ENCODE results near the gene LIN7A. TPM values are rescaled to one million over a fixed set of nuclear protein-coding genes. Genes with fewer than 3 reads are reported as not detected.

Gene LIN7A
- total RNA-seq, 4 donors from 2014 or later = 7.4 to 31.0 (median 9.0) TPM

DNA sequence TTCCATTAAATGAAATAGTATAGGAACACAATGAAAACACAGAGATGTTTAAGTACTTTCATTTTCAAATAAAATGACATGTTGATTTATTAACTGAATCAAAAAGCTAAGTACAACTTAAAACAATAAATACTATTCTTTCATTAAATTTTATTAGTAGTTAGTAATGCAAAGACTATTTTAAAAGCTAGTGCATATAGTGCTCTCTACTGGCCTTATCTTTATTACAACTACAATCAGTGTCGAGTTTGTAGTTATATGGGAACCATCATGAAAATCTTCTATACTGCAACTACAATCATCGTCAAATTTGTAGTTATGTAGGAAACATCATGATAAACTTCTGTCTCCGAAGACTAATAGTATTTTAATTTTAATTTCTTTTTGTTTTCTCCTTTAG, 8.9 kb upstream of the LIN7A start:
- Histone ChIP-seq H3K36me3 (no peaks in the 10 kb centered on the region), H3K27me3 (no peaks in the 10 kb centered on the region), H3K4me3 (no peak overlapping the region), H3K27ac (no peak overlapping the region), H3K9me3 (no peaks in the 10 kb centered on the region), H3K4me1 (peaks cover 0 to 8% (median 0%) of the 10 kb centered on the region in 4 donors)
- no peak for TF ChIP-seq EP300 (IDR thresholded peaks at IDR 0.05; ENCODE audit: low read depth)
- TF ChIP-seq, protein P1, sequence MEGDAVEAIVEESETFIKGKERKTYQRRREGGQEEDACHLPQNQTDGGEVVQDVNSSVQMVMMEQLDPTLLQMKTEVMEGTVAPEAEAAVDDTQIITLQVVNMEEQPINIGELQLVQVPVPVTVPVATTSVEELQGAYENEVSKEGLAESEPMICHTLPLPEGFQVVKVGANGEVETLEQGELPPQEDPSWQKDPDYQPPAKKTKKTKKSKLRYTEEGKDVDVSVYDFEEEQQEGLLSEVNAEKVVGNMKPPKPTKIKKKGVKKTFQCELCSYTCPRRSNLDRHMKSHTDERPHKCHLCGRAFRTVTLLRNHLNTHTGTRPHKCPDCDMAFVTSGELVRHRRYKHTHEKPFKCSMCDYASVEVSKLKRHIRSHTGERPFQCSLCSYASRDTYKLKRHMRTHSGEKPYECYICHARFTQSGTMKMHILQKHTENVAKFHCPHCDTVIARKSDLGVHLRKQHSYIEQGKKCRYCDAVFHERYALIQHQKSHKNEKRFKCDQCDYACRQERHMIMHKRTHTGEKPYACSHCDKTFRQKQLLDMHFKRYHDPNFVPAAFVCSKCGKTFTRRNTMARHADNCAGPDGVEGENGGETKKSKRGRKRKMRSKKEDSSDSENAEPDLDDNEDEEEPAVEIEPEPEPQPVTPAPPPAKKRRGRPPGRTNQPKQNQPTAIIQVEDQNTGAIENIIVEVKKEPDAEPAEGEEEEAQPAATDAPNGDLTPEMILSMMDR (IDR thresholded peaks at IDR 0.05) = peak in 1 of 5 experiments; percentile 6
- no peak for TF ChIP-seq POLR2A (IDR thresholded peaks at IDR 0.05)
- TF ChIP-seq POLR2AphosphoS5 (IDR thresholded peaks at IDR 0.05) = no peak
- in situ Hi-C loops (cut with MboI; ENCODE audit: low pct_ligation_motif_present in 1 of 4, low pct_unique_long_range_greater_than_20kb in 1 of 4, low sequenced_read_pairs in 3 of 4) = no loop called here
- WGBS, 2 donors (ENCODE audit: low coverage in 1 of 2) = 39 to 40% methylated on average over 3 of the region's 3 CpGs
- DNase-seq = no peak
- intact Hi-C loops (cut with DNase I; ENCODE audit: low total_unique reads) = no loop called here

DNA sequence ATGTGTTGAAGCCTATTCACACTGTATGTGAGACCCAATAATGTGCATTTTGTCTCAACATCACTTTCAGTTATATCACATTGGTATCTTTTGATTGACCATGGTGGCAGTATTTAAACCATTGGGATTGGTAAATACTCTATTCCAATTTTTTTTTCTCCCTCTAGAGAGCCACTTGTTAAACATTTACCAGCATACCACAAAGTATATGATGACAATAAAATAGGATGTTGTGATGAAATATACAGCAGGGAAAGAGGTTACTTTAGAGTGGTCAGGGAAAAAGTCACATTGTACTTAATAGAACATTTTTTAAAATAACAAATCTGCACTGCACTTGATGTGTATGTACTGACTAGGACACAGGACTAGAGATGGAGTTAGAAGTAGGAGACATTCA, 5.6 kb upstream of the LIN7A start:
- no peaks in the 10 kb centered on the region for H3K36me3 ChIP-seq
- H3K27me3 ChIP-seq = peaks cover 6% of the 10 kb centered on the region
- no peak for TF ChIP-seq EP300 (IDR thresholded peaks at IDR 0.05; ENCODE audit: low read depth)
- TF ChIP-seq, protein P1 (IDR thresholded peaks at IDR 0.05) = no peak
- TF ChIP-seq POLR2AphosphoS5 (IDR thresholded peaks at IDR 0.05) = no peak
- TF ChIP-seq POLR2A (IDR thresholded peaks at IDR 0.05) = no peak
- DNase-seq = no peak
- H3K9me3 ChIP-seq = no peaks in the 10 kb centered on the region
- in situ Hi-C loops (cut with MboI; ENCODE audit: low pct_ligation_motif_present in 1 of 4, low pct_unique_long_range_greater_than_20kb in 1 of 4, low sequenced_read_pairs in 3 of 4) = no loop called here
- peaks cover 0 to 11% (median 0%) of the 10 kb centered on the region in 4 donors for H3K4me1 ChIP-seq
- intact Hi-C loops (cut with DNase I; ENCODE audit: low total_unique reads) = no loop called here
- H3K27ac ChIP-seq = no peak overlapping the region
- no peak overlapping the region for H3K4me3 ChIP-seq

DNA sequence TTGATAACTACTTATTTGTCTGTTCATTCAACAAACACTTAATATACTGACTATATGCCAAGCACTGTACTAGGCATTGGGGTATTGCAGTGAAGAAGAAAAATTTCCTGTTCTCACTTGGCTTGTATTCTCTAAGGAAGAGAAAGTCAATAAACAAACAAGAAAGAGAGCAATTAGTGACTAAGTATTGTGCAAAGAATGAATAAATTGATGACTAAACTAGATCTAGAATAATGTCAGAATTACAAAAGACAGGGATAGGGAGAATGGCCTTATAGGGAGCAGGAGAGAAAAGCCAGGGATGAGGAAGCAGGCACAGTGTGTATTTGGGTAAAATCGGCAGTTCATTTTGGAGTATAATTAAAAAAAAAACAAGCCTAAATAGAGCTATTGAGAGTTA, 4.2 kb upstream of the LIN7A start:
- in situ Hi-C loops (cut with MboI; ENCODE audit: low pct_ligation_motif_present in 1 of 4, low pct_unique_long_range_greater_than_20kb in 1 of 4, low sequenced_read_pairs in 3 of 4) (no loop called here), intact Hi-C loops (cut with DNase I; ENCODE audit: low total_unique reads) (no loop called here)
- DNase-seq = no peak
- TF ChIP-seq POLR2AphosphoS5 (IDR thresholded peaks at IDR 0.05) (no peak), POLR2A (IDR thresholded peaks at IDR 0.05) (no peak), EP300 (IDR thresholded peaks at IDR 0.05; ENCODE audit: low read depth) (no peak)
- TF ChIP-seq, protein P1 (IDR thresholded peaks at IDR 0.05) = no peak
- Histone ChIP-seq H3K36me3 (no peaks in the 10 kb centered on the region), H3K27me3 (peaks cover 20% of the 10 kb centered on the region), H3K9me3 (no peaks in the 10 kb centered on the region), H3K4me1 (peaks cover 0 to 15% (median 0%) of the 10 kb centered on the region in 4 donors), H3K4me3 (no peak overlapping the region), H3K27ac (no peak overlapping the region)
- WGBS, 2 donors (ENCODE audit: low coverage in 1 of 2) = 67 to 80% methylated on average over 1 of the region's 1 CpG

DNA sequence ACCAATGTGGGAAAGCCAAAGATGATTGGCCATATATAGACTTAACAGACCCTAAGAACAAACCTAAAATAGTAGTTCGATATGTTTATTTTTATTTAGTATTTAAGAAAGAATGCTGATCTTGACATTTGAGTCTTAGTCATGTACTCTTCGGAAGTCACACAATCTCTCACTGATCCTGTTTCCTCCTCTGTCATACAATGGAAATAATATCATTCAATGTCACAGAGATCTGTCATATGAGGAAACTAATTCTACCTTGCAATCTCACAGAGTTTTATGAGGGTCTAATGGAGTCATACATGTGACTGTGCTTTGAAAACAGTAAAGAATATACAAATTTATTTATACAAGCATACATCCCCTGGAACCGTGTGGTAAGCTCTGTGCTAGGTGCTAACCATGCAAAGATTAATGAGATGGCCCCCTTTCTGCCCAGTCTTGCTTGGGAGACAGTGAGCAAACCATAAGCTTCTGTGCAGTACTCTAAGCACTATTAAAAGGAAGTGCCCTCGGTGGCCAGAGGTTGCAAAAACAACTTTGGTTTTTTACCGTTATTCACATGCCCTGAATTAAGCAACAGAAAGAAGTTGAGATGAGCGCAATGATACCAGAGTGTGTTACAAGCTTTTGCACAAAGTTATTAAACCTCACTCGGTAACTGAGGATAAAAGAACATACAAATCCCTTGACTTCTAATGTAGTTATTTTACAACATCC, 1.7 kb upstream of the LIN7A start:
- in situ Hi-C loops (cut with MboI; ENCODE audit: low pct_ligation_motif_present in 1 of 4, low pct_unique_long_range_greater_than_20kb in 1 of 4, low sequenced_read_pairs in 3 of 4) (no loop called here), intact Hi-C loops (cut with DNase I; ENCODE audit: low total_unique reads) (no loop called here)
- no peak overlapping the region for H3K4me3 ChIP-seq
- no peak for DNase-seq
- TF ChIP-seq EP300 (IDR thresholded peaks at IDR 0.05; ENCODE audit: low read depth) = no peak
- TF ChIP-seq, protein P1 (IDR thresholded peaks at IDR 0.05) = no peak
- TF ChIP-seq POLR2A (IDR thresholded peaks at IDR 0.05) = no peak
- no peak for TF ChIP-seq POLR2AphosphoS5 (IDR thresholded peaks at IDR 0.05)
- H3K27me3 ChIP-seq = peaks cover 43% of the 10 kb centered on the region
- no peaks in the 10 kb centered on the region for H3K36me3 ChIP-seq
- WGBS, 2 donors (ENCODE audit: low coverage in 1 of 2) = 70 to 72% methylated on average over 6 to 7 of the region's 7 CpGs
- no peaks in the 10 kb centered on the region for H3K9me3 ChIP-seq
- H3K27ac ChIP-seq = no peak overlapping the region
- H3K4me1 ChIP-seq = peaks cover 0 to 19% (median 1%) of the 10 kb centered on the region in 4 donors

Measured in transverse colon (tissue), 4 donors.